Stimulated activated effector memory CD8-positive, alpha-beta T cell treated with anti-CD3 and anti-CD28 coated beads, Interleukin-12 subunit alpha, Interleukin-12 subunit beta, amount 100 ng/mL, for 72 hours (primary cell): ENCODE measurements around the gene IKZF3.
A peak's percentile ranks its signal among the peaks of the same experiment; 100 is the strongest.

Experiments
- ATAC-seq: fragments of 150-1000 bp; cut with Tn5 transposase; 2 replicates; pipeline ENCODE4 v1.10.0; 2021
- DNase-seq, 2 donors: peaks; one replicate each; pipeline ENCODE4 v3.0.0; 2021 to 2022; ENCODE audit warnings: low spot score in 2 of 2
- H3K27ac Mint-ChIP-seq: one replicate; pipeline ENCODE4 v1.8.0; 2022; ENCODE audit warnings: mild to moderate bottlenecking, mixed read lengths
- H3K36me3 Mint-ChIP-seq: one replicate; pipeline ENCODE4 v1.8.0; 2022; ENCODE audit warnings: mild to moderate bottlenecking, mixed read lengths
- H3K4me1 Mint-ChIP-seq: one replicate; pipeline ENCODE4 v1.8.0; 2022; ENCODE audit warnings: mixed read lengths
- H3K4me3 Mint-ChIP-seq: one replicate; pipeline ENCODE4 v1.8.0; 2022; ENCODE audit warnings: mild to moderate bottlenecking, mixed read lengths
- H3K9me3 Mint-ChIP-seq: one replicate; pipeline ENCODE4 v1.8.0; 2022; ENCODE audit warnings: mixed read lengths

Gene IKZF3

GRCh38 chr17:39838784-39839183 is 25.3 kb downstream of the IKZF3 start:
- DNase-seq = no peak
- ATAC-seq = no peak
- H3K27ac Mint-ChIP-seq = peak overlapping the region; percentile 45
- peaks cover 11% of the 10 kb centered on the region for H3K9me3 Mint-ChIP-seq
- peaks cover 76% of the 10 kb centered on the region for H3K4me1 Mint-ChIP-seq
- H3K4me3 Mint-ChIP-seq = no peak overlapping the region
- H3K36me3 Mint-ChIP-seq = peaks cover 88% of the 10 kb centered on the region

DNA sequence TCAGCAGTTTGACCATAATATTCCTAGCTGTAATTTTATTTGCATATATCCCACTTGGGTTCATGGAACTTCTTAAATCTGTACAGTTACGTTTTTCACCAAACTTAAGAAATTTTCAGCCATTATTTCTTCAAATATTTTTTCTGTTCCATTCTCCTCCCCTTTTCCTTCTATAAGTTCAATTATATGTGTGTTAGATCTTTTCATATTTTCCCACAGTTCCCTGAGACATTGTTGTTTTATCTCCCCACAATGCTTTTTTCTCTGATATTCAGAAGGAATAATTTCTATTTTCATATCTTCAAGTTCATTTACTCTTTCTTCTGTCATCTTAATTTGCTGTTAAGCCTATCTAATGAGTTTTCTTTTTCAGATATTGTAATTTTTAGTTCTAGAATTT is 26.1 kb downstream of the IKZF3 start:
- DNase-seq (no peak), ATAC-seq (no peak)
- peaks cover 11% of the 10 kb centered on the region for H3K9me3 Mint-ChIP-seq
- peaks cover 88% of the 10 kb centered on the region for H3K36me3 Mint-ChIP-seq
- H3K4me1 Mint-ChIP-seq = peaks cover 75% of the 10 kb centered on the region
- H3K27ac Mint-ChIP-seq = peak overlapping the region; percentile 13
- no peak overlapping the region for H3K4me3 Mint-ChIP-seq

DNA sequence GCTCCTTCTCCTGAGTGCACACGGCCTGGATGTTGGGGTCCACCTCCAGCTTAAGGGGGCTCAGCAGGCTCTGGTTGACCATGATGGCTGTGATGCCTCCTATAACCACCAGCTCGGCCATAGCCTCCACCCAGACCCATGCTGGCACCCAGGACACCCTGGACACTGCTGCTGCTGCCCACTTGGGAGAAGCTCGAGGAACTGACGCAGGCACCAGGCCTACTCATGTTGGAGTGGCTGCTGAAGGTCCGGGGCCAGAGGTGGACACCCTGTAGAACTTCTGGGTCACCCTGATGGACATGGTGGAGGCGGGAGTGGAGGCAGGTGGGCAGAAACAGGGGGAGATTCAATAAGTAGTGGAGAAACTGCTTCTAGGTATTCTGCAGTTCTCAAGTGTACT is 28.0 kb downstream of the IKZF3 start:
- Mint-ChIP-seq H3K9me3 (peaks cover 11% of the 10 kb centered on the region), H3K27ac (peak overlapping the region; percentile 87), H3K36me3 (peaks cover 84% of the 10 kb centered on the region), H3K4me1 (peaks cover 61% of the 10 kb centered on the region), H3K4me3 (no peak overlapping the region)
- DNase-seq (no peak), ATAC-seq (no peak)

DNA sequence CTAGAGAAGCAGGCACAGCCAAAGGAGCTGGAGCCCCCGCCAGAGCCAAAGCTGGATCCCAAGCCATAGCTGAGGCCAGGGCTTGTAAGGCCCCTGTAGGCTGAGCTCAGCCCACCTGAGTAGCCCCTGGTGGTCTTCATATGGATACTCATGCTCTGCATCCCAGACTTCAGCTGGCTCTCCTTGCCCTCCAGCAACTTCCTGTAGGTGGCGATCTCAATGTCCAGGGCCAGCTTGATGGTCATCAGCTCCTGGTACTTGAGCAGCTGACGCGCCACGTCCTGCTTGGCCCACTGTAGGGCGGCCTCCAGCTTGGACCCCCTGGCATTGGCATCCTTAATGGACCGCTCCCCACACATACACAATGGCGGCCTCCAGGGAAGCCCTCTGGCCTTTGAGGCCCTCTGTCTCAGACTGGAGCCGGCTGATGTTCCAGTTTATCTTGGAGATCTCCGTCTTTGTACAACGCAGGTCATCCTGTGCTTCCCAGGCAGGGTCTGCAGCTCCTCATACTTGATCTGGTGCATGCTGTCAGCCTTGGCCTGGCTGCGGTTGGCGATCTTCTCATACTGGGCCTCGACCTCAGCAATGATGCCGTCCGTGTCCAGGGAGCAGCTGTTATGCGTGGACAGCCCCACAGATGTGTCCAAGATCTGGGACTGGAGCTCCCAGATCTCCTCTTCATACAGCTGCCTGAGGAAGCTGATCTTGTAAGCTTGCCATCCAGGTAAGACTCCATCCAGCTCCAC is 28.9 kb downstream of the IKZF3 start:
- DNase-seq = peak in 1 of 2 donors; percentile 47
- no peak for ATAC-seq
- Mint-ChIP-seq H3K9me3 (peaks cover 11% of the 10 kb centered on the region), H3K4me1 (peaks cover 52% of the 10 kb centered on the region), H3K4me3 (no peak overlapping the region), H3K27ac (peak overlapping the region; percentile 87), H3K36me3 (peaks cover 84% of the 10 kb centered on the region)

DNA sequence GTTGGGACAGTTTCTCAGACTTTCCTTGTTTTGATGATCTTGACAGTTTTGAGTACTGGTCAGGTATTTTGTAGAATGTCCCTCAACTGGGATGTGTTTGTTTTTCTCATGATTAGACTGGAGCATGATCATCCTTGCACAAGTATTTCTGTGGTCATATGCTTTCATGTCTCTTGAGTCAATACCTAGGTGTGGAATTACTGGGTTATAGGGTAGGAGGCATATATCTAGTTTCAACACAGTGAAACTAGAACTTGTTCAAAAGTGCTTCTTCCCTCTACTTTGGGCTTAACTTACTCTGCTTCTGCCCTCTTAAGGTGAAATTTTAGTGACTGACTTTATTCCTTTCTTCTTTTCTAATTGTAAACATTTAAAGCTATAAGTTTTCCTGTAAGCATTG is 30.1 kb downstream of the IKZF3 start:
- peaks cover 41% of the 10 kb centered on the region for H3K4me1 Mint-ChIP-seq
- peak overlapping the region; percentile 87 for H3K27ac Mint-ChIP-seq
- H3K4me3 Mint-ChIP-seq = no peak overlapping the region
- peaks cover 7% of the 10 kb centered on the region for H3K9me3 Mint-ChIP-seq
- DNase-seq (no peak), ATAC-seq (peak; percentile 96)
- H3K36me3 Mint-ChIP-seq = peaks cover 84% of the 10 kb centered on the region

- H3K9me3 Mint-ChIP-seq = no peaks in the 10 kb centered on the region
- no peak overlapping the region for H3K4me3 Mint-ChIP-seq
- peak overlapping the region; percentile 10 for H3K27ac Mint-ChIP-seq
- DNase-seq = no peak
- H3K4me1 Mint-ChIP-seq = peaks cover 45% of the 10 kb centered on the region
- ATAC-seq = no peak
- peaks cover 93% of the 10 kb centered on the region for H3K36me3 Mint-ChIP-seq
Measured at GRCh38 chr17:39831588-39831987, 32.5 kb downstream of the IKZF3 start.

DNA sequence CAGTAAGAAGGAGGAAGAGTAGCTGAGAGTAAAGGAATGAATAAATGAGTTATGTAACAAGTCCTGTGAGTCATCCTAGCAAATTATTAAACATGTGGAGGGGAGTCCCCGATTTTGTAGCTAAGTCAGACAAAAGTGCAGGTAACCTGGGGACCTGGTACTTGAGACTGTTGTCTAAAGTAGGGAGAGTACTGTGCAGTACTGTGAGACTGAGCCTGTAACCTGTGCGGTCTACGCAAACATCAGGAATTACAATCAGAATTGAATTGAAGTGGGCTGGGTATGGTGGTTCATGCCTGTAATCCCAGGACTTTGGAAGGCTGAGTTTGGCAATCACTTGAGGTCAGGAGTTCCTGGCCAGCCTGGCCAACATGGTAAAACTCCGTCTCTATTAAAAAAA is 35.7 kb downstream of the IKZF3 start:
- DNase-seq (no peak), ATAC-seq (no peak)
- Mint-ChIP-seq H3K36me3 (peaks cover 96% of the 10 kb centered on the region), H3K4me3 (no peak overlapping the region), H3K27ac (peak overlapping the region; percentile 41), H3K4me1 (peaks cover 34% of the 10 kb centered on the region), H3K9me3 (peaks cover 9% of the 10 kb centered on the region)

DNA sequence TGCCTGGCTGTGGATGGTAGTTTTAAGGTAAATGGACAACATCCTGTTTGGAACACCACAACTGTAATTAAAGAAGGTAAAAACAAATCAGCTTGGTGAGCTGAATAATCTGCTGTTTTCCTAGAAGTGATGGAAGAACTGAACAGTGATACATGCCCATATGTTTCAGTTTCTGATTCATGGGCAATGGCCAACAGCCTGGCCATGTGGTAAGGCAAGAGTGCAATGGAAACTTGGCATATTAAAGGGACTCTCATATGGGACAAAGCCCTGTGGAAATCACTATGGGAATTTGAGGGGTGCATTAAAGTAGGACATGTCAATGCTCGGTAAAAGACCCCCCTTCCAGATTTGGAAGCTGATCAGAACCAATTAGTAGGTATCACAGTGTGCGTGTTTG is 37.8 kb downstream of the IKZF3 start:
- peaks cover 48% of the 10 kb centered on the region for H3K4me1 Mint-ChIP-seq
- no peak for DNase-seq
- H3K27ac Mint-ChIP-seq = peak overlapping the region; percentile 82
- no peak overlapping the region for H3K4me3 Mint-ChIP-seq
- H3K9me3 Mint-ChIP-seq = peaks cover 16% of the 10 kb centered on the region
- peaks cover 100% of the 10 kb centered on the region for H3K36me3 Mint-ChIP-seq
- ATAC-seq = peak; percentile 67

GRCh38 chr17:39823407-39824054 is 40.6 kb downstream of the IKZF3 start:
- ATAC-seq (no peak), DNase-seq (no peak)
- no peak overlapping the region for H3K4me3 Mint-ChIP-seq
- H3K36me3 Mint-ChIP-seq = peaks cover 100% of the 10 kb centered on the region
- peaks cover 16% of the 10 kb centered on the region for H3K9me3 Mint-ChIP-seq
- peaks cover 73% of the 10 kb centered on the region for H3K4me1 Mint-ChIP-seq
- peak overlapping the region; percentile 45 for H3K27ac Mint-ChIP-seq

DNA sequence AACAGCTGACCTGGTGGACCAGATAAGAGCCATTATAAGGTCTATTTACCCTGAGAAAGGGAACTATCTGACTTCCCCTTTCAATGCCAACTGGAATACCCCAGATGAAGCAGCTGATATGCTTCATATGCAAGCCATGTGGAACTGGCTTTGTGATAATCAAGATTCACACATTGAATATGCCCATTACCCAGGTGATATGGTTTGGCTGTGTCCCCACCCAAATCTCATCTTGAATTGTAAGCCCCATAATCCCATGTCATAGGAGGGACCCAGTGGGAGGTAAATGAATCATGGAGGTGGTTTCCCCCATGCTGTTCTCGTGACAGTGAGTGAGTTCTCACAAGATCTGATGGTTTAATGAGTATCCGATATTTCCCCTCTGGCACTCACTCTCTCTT is 42.1 kb downstream of the IKZF3 start:
- ATAC-seq (peak; percentile 62), DNase-seq (no peak)
- H3K9me3 Mint-ChIP-seq = peaks cover 16% of the 10 kb centered on the region
- peaks cover 98% of the 10 kb centered on the region for H3K36me3 Mint-ChIP-seq
- H3K4me1 Mint-ChIP-seq = peaks cover 68% of the 10 kb centered on the region
- H3K4me3 Mint-ChIP-seq = no peak overlapping the region
- H3K27ac Mint-ChIP-seq = peak overlapping the region; percentile 87

DNA sequence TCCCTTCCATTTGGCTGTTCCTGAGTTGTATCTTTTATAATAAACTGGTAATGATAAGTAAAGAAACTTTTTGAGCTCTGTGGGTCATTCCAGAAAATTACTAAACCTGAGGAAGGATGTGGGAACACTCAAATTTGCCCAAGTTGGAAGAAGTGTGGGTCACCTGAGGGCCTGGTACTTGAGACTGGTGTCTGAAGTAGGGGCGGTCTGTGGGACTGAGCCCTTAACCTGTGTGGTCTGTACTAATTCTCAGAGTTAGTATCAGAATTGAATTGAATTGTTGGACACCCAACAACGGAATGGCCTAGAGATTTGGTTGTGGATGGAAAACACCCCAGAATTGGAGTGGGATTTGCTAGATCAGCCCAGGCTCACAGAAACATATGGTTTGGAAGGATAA is 43.1 kb downstream of the IKZF3 start:
- DNase-seq (no peak), ATAC-seq (no peak)
- Mint-ChIP-seq H3K9me3 (peaks cover 16% of the 10 kb centered on the region), H3K27ac (peak overlapping the region; percentile 94), H3K4me3 (peak overlapping the region; percentile 63), H3K36me3 (peaks cover 97% of the 10 kb centered on the region), H3K4me1 (peaks cover 61% of the 10 kb centered on the region)

DNA sequence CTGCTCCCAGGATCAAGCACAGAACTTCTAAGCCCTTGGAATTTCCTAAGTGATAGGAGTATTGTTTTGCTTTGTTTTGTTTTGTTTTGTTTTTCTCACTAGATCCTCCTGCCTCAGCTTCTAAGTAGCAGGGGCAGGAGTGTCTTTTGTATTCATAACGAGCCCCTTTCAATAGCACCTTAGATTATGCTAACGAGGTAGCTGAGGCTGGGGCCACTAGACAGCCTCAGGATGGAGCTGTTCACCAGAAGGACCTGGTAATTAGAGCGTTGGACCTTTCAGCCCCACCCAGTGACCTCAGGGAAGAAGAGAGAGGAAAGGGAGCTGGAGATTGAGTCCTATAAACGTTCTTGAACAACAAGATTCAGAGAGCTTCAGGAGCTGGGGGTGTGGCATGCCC is 43.6 kb downstream of the IKZF3 start:
- H3K4me1 Mint-ChIP-seq = peaks cover 59% of the 10 kb centered on the region
- peak overlapping the region; percentile 94 for H3K27ac Mint-ChIP-seq
- peak overlapping the region; percentile 63 for H3K4me3 Mint-ChIP-seq
- DNase-seq = no peak
- peak; percentile 49 for ATAC-seq
- H3K36me3 Mint-ChIP-seq = peaks cover 93% of the 10 kb centered on the region
- H3K9me3 Mint-ChIP-seq = peaks cover 15% of the 10 kb centered on the region

GRCh38 chr17:39818358-39819000 is 45.6 kb downstream of the IKZF3 start:
- Mint-ChIP-seq H3K4me3 (peak overlapping the region; percentile 63), H3K9me3 (peaks cover 6% of the 10 kb centered on the region), H3K4me1 (peaks cover 71% of the 10 kb centered on the region), H3K36me3 (peaks cover 91% of the 10 kb centered on the region), H3K27ac (peak overlapping the region; percentile 94)
- ATAC-seq (no peak), DNase-seq (no peak)

- peaks cover 69% of the 10 kb centered on the region for H3K4me1 Mint-ChIP-seq
- H3K4me3 Mint-ChIP-seq = no peak overlapping the region
- ATAC-seq (no peak), DNase-seq (no peak)
- H3K27ac Mint-ChIP-seq = no peak overlapping the region
- peaks cover 88% of the 10 kb centered on the region for H3K36me3 Mint-ChIP-seq
- no peaks in the 10 kb centered on the region for H3K9me3 Mint-ChIP-seq
Measured at GRCh38 chr17:39816272-39816671, 47.8 kb downstream of the IKZF3 start.

GRCh38 chr17:39814497-39814896 is 49.6 kb downstream of the IKZF3 start:
- Mint-ChIP-seq H3K9me3 (no peaks in the 10 kb centered on the region), H3K27ac (peak overlapping the region; percentile 86), H3K4me3 (peak overlapping the region; percentile 60), H3K36me3 (peaks cover 87% of the 10 kb centered on the region), H3K4me1 (peaks cover 58% of the 10 kb centered on the region)
- no peak for DNase-seq
- ATAC-seq = no peak

DNA sequence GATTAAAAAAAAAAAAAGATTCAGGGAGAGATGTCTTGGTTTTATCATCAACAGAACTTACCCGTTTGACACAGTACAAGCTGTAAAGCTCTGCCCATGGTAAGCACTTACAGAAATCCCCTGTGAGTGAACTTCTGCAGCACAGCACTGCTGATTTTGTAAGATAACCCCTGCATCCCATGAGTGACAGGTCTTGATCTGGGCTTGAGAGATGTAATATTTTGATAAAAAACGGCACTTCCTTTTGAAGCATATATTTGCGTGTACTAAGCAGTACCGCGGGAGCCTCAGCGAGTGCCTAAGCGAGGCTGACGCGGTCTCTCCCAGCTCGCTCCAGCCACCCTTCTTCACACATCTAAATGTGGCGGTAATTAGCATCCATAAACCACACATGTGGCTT is 50.5 kb downstream of the IKZF3 start:
- peak; percentile 93 for ATAC-seq
- H3K27ac Mint-ChIP-seq = peak overlapping the region; percentile 86
- no peaks in the 10 kb centered on the region for H3K9me3 Mint-ChIP-seq
- DNase-seq = no peak
- peaks cover 55% of the 10 kb centered on the region for H3K4me1 Mint-ChIP-seq
- peaks cover 87% of the 10 kb centered on the region for H3K36me3 Mint-ChIP-seq
- H3K4me3 Mint-ChIP-seq = peak overlapping the region; percentile 60
